AG04450 (cell line): ENCODE measurements around the gene COG5. TPM values are rescaled to one million over a fixed set of nuclear protein-coding genes. Genes with fewer than 3 reads are reported as not detected.
A peak's percentile ranks its signal among the peaks of the same experiment; 100 is the strongest.

Experiments used
- CTCF ChIA-PET: fragments of 300-600, 350-600 bp; formaldehyde crosslinking; extraction: SDS; loops from one replicate; lab custom pipeline; 2022; ENCODE audit warnings: antibody characterized with exemption, inconsistent platforms; lab: Charles Lee
- POLR2A ChIA-PET: fragments of 350-600 bp; formaldehyde crosslinking; extraction: SDS; loops from one replicate; lab custom pipeline; 2021; ENCODE audit warnings: antibody characterized with exemption, inconsistent platforms; lab: Yijun Ruan, JAX
- DNase-seq: peaks from one replicate; pipeline ENCODE4 v3.0.0-alpha.2; 2011; ENCODE audit warnings: low read depth, low spot score
- H3K27ac ChIP-seq: one replicate; pipeline ENCODE4 v1.5.1; 2012; ENCODE audit warnings: low read depth, low read length, control low read depth
- H3K27me3 ChIP-seq: one replicate; pipeline ENCODE4 v1.6.0; 2012; ENCODE audit warnings: low read length; ENCODE audit not compliant: control insufficient read depth, insufficient read depth
- H3K4me3 ChIP-seq: 2 replicates; pipeline ENCODE4 v1.5.1; 2011; ENCODE audit warnings: mild to moderate bottlenecking, low read depth, low read length, control low read depth
- H3K9me3 ChIP-seq: 2 replicates; pipeline ENCODE4 v1.5.1; 2012; ENCODE audit warnings: low read length; ENCODE audit not compliant: control insufficient read depth, insufficient read depth
- polyA plus RNA-seq: library from polyadenylated mRNA; depleted of rRNA; stranded (reverse); fragments of >200 nt; gene quantifications from 2 replicates; pipeline ENCODE4 v1.2.3, GENCODE V29; 2011
- TF ChIP-seq, protein P1 (sequence below): IDR thresholded peaks from 2 replicates; pipeline ENCODE4 v1.5.1; 2011; ENCODE audit warnings: low read depth, low read length, control low read depth, inconsistent platforms

COG5 gene
- polyA plus RNA-seq, 1 experiment = 55.2 TPM

DNA sequence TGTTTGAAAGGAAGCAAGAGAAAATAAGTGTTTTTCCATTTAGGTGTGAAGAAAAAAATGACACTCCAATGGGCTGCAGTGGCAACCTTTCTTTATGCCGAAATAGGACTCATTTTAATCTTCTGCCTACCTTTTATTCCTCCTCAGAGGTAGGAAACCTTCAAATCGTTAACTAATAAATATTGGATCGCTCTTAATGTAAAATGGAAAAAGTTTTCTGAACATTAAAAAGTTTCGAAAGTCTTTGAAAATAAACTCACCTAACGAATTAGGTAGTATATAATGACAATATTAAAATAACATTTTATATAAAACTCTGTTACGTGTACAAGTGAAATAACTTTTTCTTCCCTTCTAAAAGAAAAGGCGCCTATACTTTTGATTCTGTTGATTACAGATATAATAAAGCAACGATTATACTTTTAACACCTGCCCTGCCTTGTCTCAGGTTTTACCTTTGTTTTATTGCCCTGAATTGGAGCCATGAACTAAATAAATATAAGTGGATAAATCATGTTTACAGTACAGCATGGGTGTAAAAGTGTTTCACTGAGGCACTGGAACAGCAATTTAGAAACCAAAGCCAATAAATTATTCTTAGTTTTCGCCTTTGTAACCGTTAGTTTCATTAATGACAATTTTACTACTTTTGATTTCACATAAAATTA is 17.1 kb upstream of the COG5 start:
- Histone ChIP-seq H3K27me3 (no peaks in the 10 kb centered on the region), H3K4me3 (peak overlapping the region; percentile 80), H3K9me3 (no peaks in the 10 kb centered on the region), H3K27ac (no peak overlapping the region)
- DNase-seq = no peak
- POLR2A ChIA-PET = interaction anchor here (0.9 kb wide), 1 partner anchor 12 kb away, joined by 3 read pairs; no protein-coding TSS in a partner anchor
- TF ChIP-seq, protein P1, sequence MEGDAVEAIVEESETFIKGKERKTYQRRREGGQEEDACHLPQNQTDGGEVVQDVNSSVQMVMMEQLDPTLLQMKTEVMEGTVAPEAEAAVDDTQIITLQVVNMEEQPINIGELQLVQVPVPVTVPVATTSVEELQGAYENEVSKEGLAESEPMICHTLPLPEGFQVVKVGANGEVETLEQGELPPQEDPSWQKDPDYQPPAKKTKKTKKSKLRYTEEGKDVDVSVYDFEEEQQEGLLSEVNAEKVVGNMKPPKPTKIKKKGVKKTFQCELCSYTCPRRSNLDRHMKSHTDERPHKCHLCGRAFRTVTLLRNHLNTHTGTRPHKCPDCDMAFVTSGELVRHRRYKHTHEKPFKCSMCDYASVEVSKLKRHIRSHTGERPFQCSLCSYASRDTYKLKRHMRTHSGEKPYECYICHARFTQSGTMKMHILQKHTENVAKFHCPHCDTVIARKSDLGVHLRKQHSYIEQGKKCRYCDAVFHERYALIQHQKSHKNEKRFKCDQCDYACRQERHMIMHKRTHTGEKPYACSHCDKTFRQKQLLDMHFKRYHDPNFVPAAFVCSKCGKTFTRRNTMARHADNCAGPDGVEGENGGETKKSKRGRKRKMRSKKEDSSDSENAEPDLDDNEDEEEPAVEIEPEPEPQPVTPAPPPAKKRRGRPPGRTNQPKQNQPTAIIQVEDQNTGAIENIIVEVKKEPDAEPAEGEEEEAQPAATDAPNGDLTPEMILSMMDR = no peak
- CTCF ChIA-PET = no interaction called here

GRCh38 chr7:107579885-107580715 is 16.4 kb upstream of the COG5 start, which contains the start of gene BCAP29:
TSS of gene BCAP29 (plus strand) at chr7:107580246. CDS start at chr7:107580773, 527 bp downstream.
- Histone ChIP-seq H3K27ac (peak within 1 kb of the TSS; percentile 40), H3K9me3 (no peaks in the 10 kb centered on the region), H3K27me3 (no peaks in the 10 kb centered on the region), H3K4me3 (peak within 1 kb of the TSS; percentile 80)
- DNase-seq = no peak
- CTCF ChIA-PET = interaction anchor here (1.0 kb wide), 3 partner anchors 117 to 917 kb away, joined by 3 read pairs; no protein-coding TSS in a partner anchor
- TF ChIP-seq, protein P1 = no peak
- POLR2A ChIA-PET = interaction anchor here (0.6 to 0.9 kb wide), 3 partner anchors 13 to 42 kb away, joined by 3 to 6 read pairs (median 4); no protein-coding TSS in a partner anchor

DNA sequence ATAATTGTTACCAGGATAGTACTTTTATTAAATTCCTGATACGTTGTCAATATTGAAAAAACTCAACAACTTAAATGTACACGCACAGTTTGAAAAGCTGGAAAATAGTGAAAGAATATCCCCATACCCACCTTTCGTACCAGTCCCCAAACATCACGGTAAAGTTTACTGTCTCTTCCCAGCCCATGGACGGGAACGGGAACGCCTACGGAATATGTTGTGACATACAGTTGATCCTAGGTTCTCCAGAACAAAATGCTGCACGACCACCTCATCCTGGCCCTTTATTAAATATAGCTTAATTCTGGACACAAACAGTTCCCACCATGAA is 15.8 kb upstream of the COG5 start:
- H3K4me3 ChIP-seq = peak overlapping the region; percentile 80
- ChIA-PET POLR2A (interaction anchor here (0.5 to 0.7 kb wide), 4 partner anchors 16 to 114 kb away, joined by 4 to 6 read pairs (median 5); no protein-coding TSS in a partner anchor), CTCF (interaction anchor here (1.0 kb wide), 3 partner anchors 117 to 918 kb away, joined by 3 read pairs; no protein-coding TSS in a partner anchor)
- H3K27me3 ChIP-seq = no peaks in the 10 kb centered on the region
- DNase-seq = no peak
- H3K9me3 ChIP-seq = no peaks in the 10 kb centered on the region
- TF ChIP-seq, protein P1 = no peak
- H3K27ac ChIP-seq = peak overlapping the region; percentile 40

DNA sequence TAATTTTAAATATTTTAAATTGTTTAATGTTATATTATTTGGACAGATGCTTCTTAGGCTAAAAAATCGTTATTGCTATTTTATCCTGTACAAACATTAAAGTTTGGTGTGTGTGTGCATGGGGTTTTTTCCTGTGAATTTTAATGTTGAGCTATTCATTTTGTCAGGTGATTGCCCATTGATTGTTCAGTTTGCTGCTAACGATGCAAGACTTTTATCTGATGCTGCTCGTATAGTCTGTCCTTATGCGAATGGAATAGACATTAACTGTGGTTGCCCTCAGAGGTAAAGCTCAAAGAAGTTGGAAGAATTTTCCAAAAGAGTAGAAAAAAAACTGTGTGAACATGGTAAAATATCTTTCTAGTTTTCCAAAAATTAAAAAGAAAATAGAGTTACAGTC is 9.8 kb upstream of the COG5 start:
- H3K9me3 ChIP-seq = no peaks in the 10 kb centered on the region
- no peak for DNase-seq
- ChIA-PET POLR2A (no interaction called here), CTCF (interaction anchor here (0.6 kb wide), 1 partner anchor 404 kb away, joined by 7 read pairs; no protein-coding TSS in a partner anchor)
- H3K4me3 ChIP-seq = no peak overlapping the region
- no peak overlapping the region for H3K27ac ChIP-seq
- TF ChIP-seq, protein P1 = no peak
- no peaks in the 10 kb centered on the region for H3K27me3 ChIP-seq
